ENCODE measurements around the gene HSPA9.

HSPA9 gene

GRCh38 chr5:138553437-138554095 is 21.6 kb downstream of the HSPA9 start:
- Histone ChIP-seq H3K36me3 (ENCODE audit: control insufficient read depth in 2 of 2, insufficient read depth in 1 of 2, low read length in 2 of 2) (peaks cover 33 to 51% of the 10 kb centered on the region in 2 experiments), H3K27ac (ENCODE audit: extremely low read depth, low read depth, low read length) (no peak overlapping the region), H3K9me3 (ENCODE audit: control insufficient read depth, insufficient read depth, low read depth, low read length) (no peaks in the 10 kb centered on the region), H3K4me1 (ENCODE audit: control insufficient read depth, insufficient read depth, low read length) (no peaks in the 10 kb centered on the region), H3K4me3 (ENCODE audit: low read depth, low read length) (no peak overlapping the region)
- ChIA-PET POLR2A (interaction anchor here (0.6 to 3.6 kb wide), 6 partner anchors 10 to 294 kb away, joined by 3 to 25 read pairs (median 3); partner anchors contain the start of gene ETF1), CTCF (no interaction called here)
- TF ChIP-seq ZNF777 (tag by site-specific recombination; IDR thresholded peaks at IDR 0.05; ENCODE audit: borderline replicate concordance) (no peak), ZNF140 (tag by site-specific recombination; IDR thresholded peaks at IDR 0.05) (no peak), ZEB2 (tag by site-specific recombination; IDR thresholded peaks at IDR 0.05) (no peak), ZNF785 (tag by site-specific recombination; IDR thresholded peaks at IDR 0.05) (no peak), ZNF747 (tag by site-specific recombination; IDR thresholded peaks at IDR 0.05) (no peak), TCF7L2 (IDR thresholded peaks at IDR 0.05; ENCODE audit: borderline replicate concordance, low read depth, low read length) (no peak), GLIS2 (tag by site-specific recombination; IDR thresholded peaks at IDR 0.05) (no peak), ZNF549 (tag by site-specific recombination; IDR thresholded peaks at IDR 0.05) (no peak), ZNF112 (tag by site-specific recombination; IDR thresholded peaks at IDR 0.05) (no peak), EGR2 (tag by site-specific recombination; IDR thresholded peaks at IDR 0.05; ENCODE audit: low read depth) (no peak)
- TF ChIP-seq, protein P1, sequence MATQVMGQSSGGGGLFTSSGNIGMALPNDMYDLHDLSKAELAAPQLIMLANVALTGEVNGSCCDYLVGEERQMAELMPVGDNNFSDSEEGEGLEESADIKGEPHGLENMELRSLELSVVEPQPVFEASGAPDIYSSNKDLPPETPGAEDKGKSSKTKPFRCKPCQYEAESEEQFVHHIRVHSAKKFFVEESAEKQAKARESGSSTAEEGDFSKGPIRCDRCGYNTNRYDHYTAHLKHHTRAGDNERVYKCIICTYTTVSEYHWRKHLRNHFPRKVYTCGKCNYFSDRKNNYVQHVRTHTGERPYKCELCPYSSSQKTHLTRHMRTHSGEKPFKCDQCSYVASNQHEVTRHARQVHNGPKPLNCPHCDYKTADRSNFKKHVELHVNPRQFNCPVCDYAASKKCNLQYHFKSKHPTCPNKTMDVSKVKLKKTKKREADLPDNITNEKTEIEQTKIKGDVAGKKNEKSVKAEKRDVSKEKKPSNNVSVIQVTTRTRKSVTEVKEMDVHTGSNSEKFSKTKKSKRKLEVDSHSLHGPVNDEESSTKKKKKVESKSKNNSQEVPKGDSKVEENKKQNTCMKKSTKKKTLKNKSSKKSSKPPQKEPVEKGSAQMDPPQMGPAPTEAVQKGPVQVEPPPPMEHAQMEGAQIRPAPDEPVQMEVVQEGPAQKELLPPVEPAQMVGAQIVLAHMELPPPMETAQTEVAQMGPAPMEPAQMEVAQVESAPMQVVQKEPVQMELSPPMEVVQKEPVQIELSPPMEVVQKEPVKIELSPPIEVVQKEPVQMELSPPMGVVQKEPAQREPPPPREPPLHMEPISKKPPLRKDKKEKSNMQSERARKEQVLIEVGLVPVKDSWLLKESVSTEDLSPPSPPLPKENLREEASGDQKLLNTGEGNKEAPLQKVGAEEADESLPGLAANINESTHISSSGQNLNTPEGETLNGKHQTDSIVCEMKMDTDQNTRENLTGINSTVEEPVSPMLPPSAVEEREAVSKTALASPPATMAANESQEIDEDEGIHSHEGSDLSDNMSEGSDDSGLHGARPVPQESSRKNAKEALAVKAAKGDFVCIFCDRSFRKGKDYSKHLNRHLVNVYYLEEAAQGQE (tag by site-specific recombination; IDR thresholded peaks at IDR 0.05), result no peak
- TF ChIP-seq, protein P2, sequence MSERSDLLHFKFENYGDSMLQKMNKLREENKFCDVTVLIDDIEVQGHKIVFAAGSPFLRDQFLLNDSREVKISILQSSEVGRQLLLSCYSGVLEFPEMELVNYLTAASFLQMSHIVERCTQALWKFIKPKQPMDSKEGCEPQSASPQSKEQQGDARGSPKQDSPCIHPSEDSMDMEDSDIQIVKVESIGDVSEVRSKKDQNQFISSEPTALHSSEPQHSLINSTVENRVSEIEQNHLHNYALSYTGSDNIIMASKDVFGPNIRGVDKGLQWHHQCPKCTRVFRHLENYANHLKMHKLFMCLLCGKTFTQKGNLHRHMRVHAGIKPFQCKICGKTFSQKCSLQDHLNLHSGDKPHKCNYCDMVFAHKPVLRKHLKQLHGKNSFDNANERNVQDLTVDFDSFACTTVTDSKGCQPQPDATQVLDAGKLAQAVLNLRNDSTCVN (tag by site-specific recombination; optimal IDR thresholded peaks at IDR 0.05), result no peak

GRCh38 chr5:138552657-138553056 is 22.5 kb downstream of the HSPA9 start:
- H3K36me3 ChIP-seq (ENCODE audit: control insufficient read depth in 2 of 2, insufficient read depth in 1 of 2, low read length in 2 of 2), result peaks cover 33 to 42% of the 10 kb centered on the region in 2 experiments
- H3K4me1 ChIP-seq (ENCODE audit: control insufficient read depth, insufficient read depth, low read length), result no peaks in the 10 kb centered on the region; the same call in 1 of the 2 replicates
- ChIA-PET POLR2A (interaction anchor here (0.6 to 3.6 kb wide), 8 partner anchors 9 to 295 kb away, joined by 3 to 25 read pairs (median 3); partner anchors contain the start of gene ETF1), CTCF (no interaction called here)
- no peak for TF ChIP-seq ZNF324 (tag by site-specific recombination; IDR thresholded peaks at IDR 0.05)
- TF ChIP-seq YY2 (tag by site-specific recombination; IDR thresholded peaks at IDR 0.05), result no peak
- TF ChIP-seq ZNF561 (tag by site-specific recombination; IDR thresholded peaks at IDR 0.05; ENCODE audit: borderline replicate concordance), result no peak
- TF ChIP-seq, protein P3, sequence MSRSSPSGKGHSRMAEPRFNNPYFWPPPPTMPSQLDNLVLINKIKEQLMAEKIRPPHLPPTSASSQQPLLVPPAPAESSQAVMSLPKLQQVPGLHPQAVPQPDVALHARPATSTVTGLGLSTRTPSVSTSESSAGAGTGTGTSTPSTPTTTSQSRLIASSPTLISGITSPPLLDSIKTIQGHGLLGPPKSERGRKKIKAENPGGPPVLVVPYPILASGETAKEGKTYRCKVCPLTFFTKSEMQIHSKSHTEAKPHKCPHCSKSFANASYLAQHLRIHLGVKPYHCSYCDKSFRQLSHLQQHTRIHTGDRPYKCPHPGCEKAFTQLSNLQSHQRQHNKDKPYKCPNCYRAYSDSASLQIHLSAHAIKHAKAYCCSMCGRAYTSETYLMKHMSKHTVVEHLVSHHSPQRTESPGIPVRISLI (tag by site-specific recombination; IDR thresholded peaks at IDR 0.05), result peak; percentile 17; the same call in 1 of the 2 replicates
- no peak overlapping the region for H3K4me3 ChIP-seq (ENCODE audit: low read depth, low read length)
- no peaks in the 10 kb centered on the region for H3K9me3 ChIP-seq (ENCODE audit: control insufficient read depth, insufficient read depth, low read depth, low read length)
- H3K27ac ChIP-seq (ENCODE audit: extremely low read depth, low read depth, low read length), result no peak overlapping the region

Data from HEK293 (cell line).